HG03064 (cell line): ENCODE results near the gene ZNF668.
A peak's percentile ranks its signal among the peaks of the same experiment; 100 is the strongest.

Experiments used
- ATAC-seq: cut with Tn5 transposase; IDR thresholded peaks from one replicate; pipeline ENCODE4 v1.9.1; 2021; ENCODE audit warnings: low read depth; ENCODE audit not compliant: unreplicated experiment

ZNF668 gene

GRCh38 chr16:31081428-31082351, 7.7 kb upstream of the ZNF668 start:
- no peak for ATAC-seq

GRCh38 chr16:31080756-31081419, 6.8 kb upstream of the ZNF668 start:
- ATAC-seq = no peak

GRCh38 chr16:31080035-31080629, 6.1 kb upstream of the ZNF668 start:
- no peak for ATAC-seq

- ATAC-seq = no peak
Observed at GRCh38 chr16:31079342-31079944, 5.4 kb upstream of the ZNF668 start.

GRCh38 chr16:31078597-31079341, 4.7 kb upstream of the ZNF668 start:
- no peak for ATAC-seq

- no peak for ATAC-seq
Observed at GRCh38 chr16:31077592-31078396, 3.8 kb upstream of the ZNF668 start.

GRCh38 chr16:31077024-31077423, 3.0 kb upstream of the ZNF668 start:
- no peak for ATAC-seq

- no peak for ATAC-seq
Observed at GRCh38 chr16:31076319-31076718, 2.3 kb upstream of the ZNF668 start.

- ATAC-seq = no peak
Observed at GRCh38 chr16:31074814-31075183, 759 bp upstream of the ZNF668 start.

- peak; percentile 50 for ATAC-seq
Observed at GRCh38 chr16:31073142-31073969, 684 bp downstream of the ZNF668 start.

GRCh38 chr16:31072540-31073141, 1.4 kb downstream of the ZNF668 start:
- peak; percentile 6 for ATAC-seq

- no peak for ATAC-seq
Observed at GRCh38 chr16:31071861-31072260, 2.2 kb downstream of the ZNF668 start.

- ATAC-seq = no peak
Observed at GRCh38 chr16:31067342-31067741, 6.7 kb downstream of the ZNF668 start.

GRCh38 chr16:31064882-31065461, 9.1 kb downstream of the ZNF668 start:
- ATAC-seq = no peak

- no peak for ATAC-seq
Observed at GRCh38 chr16:31063843-31064611, 10.0 kb downstream of the ZNF668 start.

- ATAC-seq = no peak
Observed at GRCh38 chr16:31063495-31063842, 10.6 kb downstream of the ZNF668 start.

GRCh38 chr16:31061813-31062440, 12.1 kb downstream of the ZNF668 start:
- no peak for ATAC-seq
